GM21737 (cell line): ENCODE data around the gene CYFIP2.

Experiments used
- ATAC-seq: cut with Tn5 transposase; IDR thresholded peaks from one replicate; pipeline ENCODE4 v1.9.1; 2021; ENCODE audit warnings: mild to moderate bottlenecking, moderate library complexity; ENCODE audit not compliant: unreplicated experiment

The CYFIP2 gene

GRCh38 chr5:157253547-157253946 is 12.4 kb upstream of the CYFIP2 start:
- peak; percentile 41 for ATAC-seq

- ATAC-seq = no peak
Observed at GRCh38 chr5:157258450-157258849, 7.5 kb upstream of the CYFIP2 start.

GRCh38 chr5:157259699-157260098 is 6.2 kb upstream of the CYFIP2 start:
- ATAC-seq = no peak

- no peak for ATAC-seq
Observed at GRCh38 chr5:157263496-157264090, 2.3 kb upstream of the CYFIP2 start.

- peak; percentile 32 for ATAC-seq
Observed at GRCh38 chr5:157266286-157267007, 524 bp downstream of the CYFIP2 start.

- ATAC-seq = no peak
Observed at GRCh38 chr5:157267025-157267424, 1.1 kb downstream of the CYFIP2 start.

- no peak for ATAC-seq
Observed at GRCh38 chr5:157267761-157268480, 2.0 kb downstream of the CYFIP2 start.

- no peak for ATAC-seq
Observed at GRCh38 chr5:157269165-157269671, 3.3 kb downstream of the CYFIP2 start.

GRCh38 chr5:157269761-157270272 is 3.9 kb downstream of the CYFIP2 start:
- ATAC-seq = no peak

- ATAC-seq = no peak
Observed at GRCh38 chr5:157270771-157271170, 4.8 kb downstream of the CYFIP2 start.

GRCh38 chr5:157271740-157272271 is 5.9 kb downstream of the CYFIP2 start:
- ATAC-seq = peak; percentile 87

- ATAC-seq = peak; percentile 48
Observed at GRCh38 chr5:157273131-157273556, 7.2 kb downstream of the CYFIP2 start.

- ATAC-seq = no peak
Observed at GRCh38 chr5:157275403-157275802, 9.5 kb downstream of the CYFIP2 start.

GRCh38 chr5:157278319-157279037 is 12.6 kb downstream of the CYFIP2 start:
- ATAC-seq = no peak

GRCh38 chr5:157279605-157280239 is 13.8 kb downstream of the CYFIP2 start:
- no peak for ATAC-seq

- ATAC-seq = no peak
Observed at GRCh38 chr5:157280927-157281326, 15.0 kb downstream of the CYFIP2 start.

GRCh38 chr5:157282150-157282549 is 16.2 kb downstream of the CYFIP2 start:
- ATAC-seq = no peak

- peak; percentile 99 for ATAC-seq
Observed at GRCh38 chr5:157283434-157283833, 17.5 kb downstream of the CYFIP2 start.

GRCh38 chr5:157284458-157285212 is 18.7 kb downstream of the CYFIP2 start:
- no peak for ATAC-seq
